GM06990 (cell line): ENCODE measurements around the gene RBM47.

Source experiments
- DNase-seq: peaks from one replicate; pipeline ENCODE4 v3.0.0-alpha.2; 2011; ENCODE audit not compliant: insufficient read length; ENCODE audit errors: extremely low read depth
- H3K27me3 ChIP-seq: replicated peaks from 2 replicates; pipeline ENCODE4 v1.6.0; 2011; ENCODE audit warnings: low read length; ENCODE audit not compliant: control insufficient read depth, insufficient read depth
- H3K36me3 ChIP-seq: 2 replicates; pipeline ENCODE4 v1.5.1; 2011; ENCODE audit warnings: low read length; ENCODE audit not compliant: control insufficient read depth, insufficient read depth
- H3K4me3 ChIP-seq: replicated peaks from 2 replicates; pipeline ENCODE4 v1.5.1; 2011; ENCODE audit warnings: low read depth, mild to moderate bottlenecking, control low read depth, low read length
- CTCF ChIP-seq: IDR thresholded peaks from 2 replicates; pipeline ENCODE4 v1.5.1; 2011; ENCODE audit warnings: low read length, control low read depth, mild to moderate bottlenecking, inconsistent platforms; ENCODE audit not compliant: insufficient read depth, poor library complexity, severe bottlenecking

RBM47 gene

GRCh38 chr4:40479378-40479777 lies 150.3 kb downstream of the RBM47 start:
- DNase-seq, result no peak
- no peak for TF ChIP-seq CTCF
- no peaks in the 10 kb centered on the region for H3K27me3 ChIP-seq
- no peak overlapping the region for H3K4me3 ChIP-seq
- no peaks in the 10 kb centered on the region; the same call in 1 of the 2 replicates for H3K36me3 ChIP-seq

- no peak for TF ChIP-seq CTCF
- no peak for DNase-seq
Observed at GRCh38 chr4:40475609-40476008, 154.1 kb downstream of the RBM47 start.

GRCh38 chr4:40473578-40474388 lies 155.9 kb downstream of the RBM47 start:
- no peaks in the 10 kb centered on the region for H3K27me3 ChIP-seq
- no peak for DNase-seq

More at GRCh38 chr4:40475609-40476008, 154.1 kb downstream of the RBM47 start:
- no peaks in the 10 kb centered on the region for H3K27me3 ChIP-seq
- no peak overlapping the region for H3K4me3 ChIP-seq
- H3K36me3 ChIP-seq, result no peaks in the 10 kb centered on the region; the same call in 1 of the 2 replicates

GRCh38 chr4:40471923-40472322 lies 157.7 kb downstream of the RBM47 start:
- TF ChIP-seq CTCF, result no peak
- no peak overlapping the region for H3K4me3 ChIP-seq
- H3K36me3 ChIP-seq, result no peaks in the 10 kb centered on the region; the same call in 1 of the 2 replicates
- no peak for DNase-seq
- H3K27me3 ChIP-seq, result no peaks in the 10 kb centered on the region

More at GRCh38 chr4:40473578-40474388, 155.9 kb downstream of the RBM47 start:
- no peaks in the 10 kb centered on the region; the same call in 1 of the 2 replicates for H3K36me3 ChIP-seq
- H3K4me3 ChIP-seq, result no peak overlapping the region
- TF ChIP-seq CTCF, result no peak

GRCh38 chr4:40466789-40467188 lies 162.9 kb downstream of the RBM47 start:
- Histone ChIP-seq H3K36me3 (peaks cover 4% of the 10 kb centered on the region), H3K4me3 (no peak overlapping the region), H3K27me3 (no peaks in the 10 kb centered on the region)
- no peak for TF ChIP-seq CTCF
- DNase-seq, result peak; percentile 19
